HCT116 (cell line): ENCODE measurements around the gene KCNH5. TPM values are rescaled to one million over a fixed set of nuclear protein-coding genes. Genes with fewer than 3 reads are reported as not detected.

Experiments
- ATAC-seq: fragments of 200-7000 bp; cut with Tn5 transposase; 2 replicates; pipeline ENCODE4 v1.9.1; 2020; ENCODE audit warnings: mild to moderate bottlenecking, moderate library complexity
- BruUV-seq: library from RNA; stranded (reverse); fragments of 400-500 nt; replicated peaks from 2 replicates; lab custom pipeline; 2021; lab: Mats Ljungman, UMichigan
- CTCF ChIA-PET: fragments of 300-600 bp; sonication (Branson Sonifier 250); formaldehyde crosslinking; loops from one replicate; lab custom pipeline; 2021; ENCODE audit warnings: antibody characterized with exemption; lab: Charles Lee
- POLR2A ChIA-PET: fragments of 300-600, 350-600 bp; sonication (Branson Sonifier 250); formaldehyde crosslinking; loops from one replicate; lab custom pipeline; 2021; ENCODE audit warnings: antibody characterized with exemption; lab: Charles Lee
- RAD21 ChIA-PET, 2 experiments: fragments of 300-600 bp; sonication (Branson Sonifier 250); formaldehyde crosslinking; loops; one replicate each; lab custom pipeline; 2023; ENCODE audit warnings: low total read pairs in 2 of 2; ENCODE audit not compliant: uncharacterized antibody in 2 of 2, unreplicated experiment in 2 of 2, low non-redundant PET in 1 of 2; lab: Charles Lee
- DNase-seq: peaks from one replicate; pipeline ENCODE4 v3.0.0-alpha.2; 2010; ENCODE audit warnings: low read depth, low spot score
- H2AFZ ChIP-seq: fragments of 200-600 bp; shearing (Covaris generic), sonication (generic); 2 replicates; pipeline ENCODE4 v1.6.1; 2017; ENCODE audit warnings: low read depth, mixed run types, mixed read lengths, antibody characterized with exemption, low read length; ENCODE audit not compliant: poor library complexity, severe bottlenecking
- H3K27ac ChIP-seq: 2 replicates; pipeline ENCODE4 v1.5.1; 2012; ENCODE audit warnings: low read depth, low read length
- H3K27me3 ChIP-seq: fragments of 200-600 bp; sonication (generic); 2 replicates; pipeline ENCODE4 v1.6.1; 2016; ENCODE audit warnings: mixed run types, low read length, mixed read lengths; ENCODE audit not compliant: insufficient read depth
- H3K36me3 ChIP-seq, 2 experiments: fragments of 200-500 bp in 1 of 2; fragments of 200-600 bp in 1 of 2; sonication (Bioruptor generic) in 1 of 2; sonication (generic) in 1 of 2; 2 replicates each; pipeline versions ENCODE4 v1.5.1 to v1.6.1; 2014 to 2016; ENCODE audit warnings: low read length in 2 of 2, inconsistent platforms in 1 of 2, mixed read lengths in 1 of 2, mixed run types in 1 of 2; ENCODE audit not compliant: insufficient read depth in 2 of 2, control insufficient read depth in 1 of 2
- H3K4me1 ChIP-seq, 2 experiments: fragments of 200-600 bp in 1 of 2; sonication (generic) in 1 of 2; 2 replicates each; pipeline versions ENCODE4 v1.5.1 to v1.6.1; 2012 to 2017; ENCODE audit warnings: low read length in 2 of 2, inconsistent platforms in 1 of 2, mild to moderate bottlenecking in 1 of 2, mixed read lengths in 1 of 2, mixed run types in 1 of 2, moderate library complexity in 1 of 2; ENCODE audit not compliant: insufficient read depth in 2 of 2, control insufficient read depth in 1 of 2
- H3K4me2 ChIP-seq: fragments of 200-600 bp; sonication (generic); 2 replicates; pipeline ENCODE4 v1.6.1; 2017; ENCODE audit warnings: mixed run types, low read length, mixed read lengths
- H3K4me3 ChIP-seq, 2 experiments: fragments of 200-600 bp in 1 of 2; sonication (generic) in 1 of 2; replicated peaks in 1 of 2; 2 replicates each; pipeline ENCODE4 v1.5.1; 2011 to 2016; ENCODE audit warnings: low read length in 2 of 2, control low read depth in 1 of 2, low read depth in 1 of 2, mild to moderate bottlenecking in 1 of 2, mixed read lengths in 1 of 2, mixed run types in 1 of 2
- H3K79me2 ChIP-seq: fragments of 200-600 bp; sonication (generic); 2 replicates; pipeline ENCODE4 v1.6.1; 2017; ENCODE audit warnings: mild to moderate bottlenecking, mixed run types, low read length, moderate library complexity, mixed read lengths; ENCODE audit not compliant: insufficient read depth
- H3K9ac ChIP-seq: fragments of 200-600 bp; sonication (generic); 2 replicates; pipeline ENCODE4 v1.6.1; 2016; ENCODE audit warnings: low read length, mixed read lengths
- H3K9me2 ChIP-seq: fragments of 200-600 bp; sonication (generic), shearing (Covaris generic); 2 replicates; pipeline ENCODE4 v1.6.1; 2017; ENCODE audit warnings: mixed run types, mild to moderate bottlenecking, moderate library complexity; ENCODE audit not compliant: insufficient read depth
- H3K9me3 ChIP-seq, 2 experiments: fragments of 200-500 bp in 1 of 2; fragments of 200-600 bp in 1 of 2; sonication (Bioruptor generic) in 1 of 2; sonication (generic) in 1 of 2; 2 replicates each; pipeline ENCODE4 v1.6.1; 2014 to 2017; ENCODE audit warnings: low read length in 2 of 2, mixed read lengths in 2 of 2, inconsistent platforms in 1 of 2, low read depth in 1 of 2, mild to moderate bottlenecking in 1 of 2, mixed run types in 1 of 2, moderate library complexity in 1 of 2; ENCODE audit not compliant: control insufficient read depth in 1 of 2, insufficient read depth in 1 of 2
- H4K20me1 ChIP-seq: fragments of 200-600 bp; sonication (generic), shearing (Covaris generic); 2 replicates; pipeline ENCODE4 v1.6.1; 2017; ENCODE audit warnings: mixed run types, mild to moderate bottlenecking, moderate library complexity; ENCODE audit not compliant: insufficient read depth
- EZH2 ChIP-seq: fragments of 200-600 bp; sonication (generic); IDR thresholded peaks from 2 replicates; pipeline ENCODE4 v1.6.1; 2017; ENCODE audit warnings: antibody characterized with exemption, mixed run types
- EZH2phosphoT487 ChIP-seq: fragments of 200-600 bp; IDR thresholded peaks from 2 replicates; pipeline ENCODE4 v1.6.1; 2018; ENCODE audit warnings: antibody characterized with exemption, borderline replicate concordance
- FOSL1 ChIP-seq: IDR thresholded peaks from 2 replicates; pipeline ENCODE4 v1.6.1; 2012; ENCODE audit warnings: low read depth
- JUND ChIP-seq: IDR thresholded peaks from 2 replicates; pipeline ENCODE4 v1.6.1; 2012
- POLR2A ChIP-seq: IDR thresholded peaks from 2 replicates; pipeline ENCODE4 v1.7.0; 2011; ENCODE audit warnings: borderline replicate concordance; ENCODE audit not compliant: insufficient read depth, insufficient read length; ENCODE audit errors: extremely low read depth
- SP1 ChIP-seq: IDR thresholded peaks from 2 replicates; pipeline ENCODE4 v1.6.1; 2012; ENCODE audit warnings: low read depth
- YY1 ChIP-seq: IDR thresholded peaks from 2 replicates; pipeline ENCODE4 v1.6.1; 2011; ENCODE audit warnings: low read length, low read depth, moderate library complexity, mild to moderate bottlenecking; ENCODE audit not compliant: insufficient replicate concordance; ENCODE audit errors: extremely low read depth
- ZFX ChIP-seq: fragments of 450-650 bp; IDR thresholded peaks from 2 replicates; pipeline ENCODE4 v1.6.1; 2017
- intact Hi-C: fragments of 100-400 bp; cut with micrococcal nuclease; formaldehyde crosslinking; loops from 2 replicates; pipeline ENCODE4 v1.10.0; 2022
- total RNA-seq: library from RNA; stranded (reverse); gene quantifications from one replicate; pipeline ENCODE4 v1.2.1, GENCODE V29; 2021; ENCODE audit not compliant: unreplicated experiment
- TF ChIP-seq, protein P1 (sequence below): IDR thresholded peaks from 2 replicates; pipeline ENCODE4 v1.6.1; 2012; ENCODE audit warnings: low read depth
- TF ChIP-seq, protein P2 (sequence below), 3 experiments: fragments of 200-600 bp in 1 of 3; sonication (generic) in 1 of 3; IDR thresholded peaks in 2 of 3; conservative IDR thresholded peaks in 1 of 3; 2 replicates each; pipeline ENCODE4 v1.5.1; 2012 to 2017; ENCODE audit warnings: low read depth in 2 of 3, low read length in 2 of 3, antibody characterized with exemption in 1 of 3, borderline replicate concordance in 1 of 3, control low read depth in 1 of 3, mild to moderate bottlenecking in 1 of 3, mixed read lengths in 1 of 3, mixed run types in 1 of 3, moderate library complexity in 1 of 3; ENCODE audit not compliant: insufficient read depth in 1 of 3
- TF ChIP-seq, protein P3 (sequence below): IDR thresholded peaks from 2 replicates; pipeline ENCODE4 v1.6.1; 2011; ENCODE audit warnings: mild to moderate bottlenecking, low read length, moderate library complexity; ENCODE audit not compliant: insufficient replicate concordance; ENCODE audit errors: extremely low read depth
- TF ChIP-seq, protein P4 (sequence below): IDR thresholded peaks from 2 replicates; pipeline ENCODE4 v1.6.1; 2012
- TF ChIP-seq, protein P5 (sequence below): IDR thresholded peaks from 2 replicates; pipeline ENCODE4 v1.6.1; 2012

Gene KCNH5
- total RNA-seq, 1 experiment from 2014 or later = not detected

DNA sequence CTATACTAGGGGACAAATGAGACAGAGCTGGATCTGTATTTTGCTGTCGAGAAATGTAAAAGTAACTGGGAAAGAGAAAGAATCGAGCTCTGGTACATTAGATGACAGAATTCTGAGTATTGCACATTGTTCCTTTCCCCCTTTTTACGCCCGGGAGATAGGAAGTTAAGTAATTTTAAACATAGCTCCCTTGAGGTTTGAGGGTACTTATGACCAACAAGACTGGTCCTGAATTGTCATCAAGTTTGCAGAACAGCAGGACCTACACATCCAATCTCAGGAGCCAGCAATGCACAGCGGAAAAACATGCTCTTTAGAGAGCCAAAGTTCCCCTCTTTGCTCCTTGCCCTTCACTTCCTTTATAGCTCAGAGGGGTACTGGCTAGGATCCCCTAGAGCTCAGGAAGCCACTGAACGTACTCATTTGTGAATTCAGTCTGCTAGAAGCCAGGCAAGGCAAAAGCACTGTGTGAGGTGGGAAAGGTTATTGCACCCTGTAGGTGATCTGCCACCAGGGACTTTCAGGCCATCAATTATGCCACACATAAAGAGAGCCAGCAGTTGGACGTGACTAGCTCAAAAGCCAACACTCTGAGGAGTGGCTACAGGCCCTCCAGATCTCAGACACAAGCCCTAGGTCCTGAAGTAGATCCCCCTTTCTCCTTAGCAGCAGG, 333.8 kb downstream of the KCNH5 start:
- H3K9ac ChIP-seq = no peak overlapping the region
- no peaks in the 10 kb centered on the region for H4K20me1 ChIP-seq
- peaks cover 0 to 3% of the 10 kb centered on the region in 2 experiments; a peak in 2 of 4 replicates for H3K9me3 ChIP-seq
- intact Hi-C loops = no loop called here
- ChIA-PET POLR2A (no interaction called here), CTCF (no interaction called here), RAD21 (no interaction called here)
- H3K9me2 ChIP-seq = no peaks in the 10 kb centered on the region
- no peak overlapping the region for H2AFZ ChIP-seq
- DNase-seq = no peak
- H3K4me1 ChIP-seq = no peaks in the 10 kb centered on the region
- H3K27me3 ChIP-seq = no peaks in the 10 kb centered on the region
- no peak overlapping the region for H3K4me2 ChIP-seq
- BruUV-seq = no TSS peak
- H3K79me2 ChIP-seq = no peaks in the 10 kb centered on the region
- no peaks in the 10 kb centered on the region for H3K36me3 ChIP-seq
- no peak overlapping the region for H3K27ac ChIP-seq
- TF ChIP-seq YY1 (no peak), JUND (no peak), ZFX (no peak), EZH2 (no peak), SP1 (no peak), FOSL1 (no peak), POLR2A (no peak), EZH2phosphoT487 (no peak)
- TF ChIP-seq, protein P1, sequence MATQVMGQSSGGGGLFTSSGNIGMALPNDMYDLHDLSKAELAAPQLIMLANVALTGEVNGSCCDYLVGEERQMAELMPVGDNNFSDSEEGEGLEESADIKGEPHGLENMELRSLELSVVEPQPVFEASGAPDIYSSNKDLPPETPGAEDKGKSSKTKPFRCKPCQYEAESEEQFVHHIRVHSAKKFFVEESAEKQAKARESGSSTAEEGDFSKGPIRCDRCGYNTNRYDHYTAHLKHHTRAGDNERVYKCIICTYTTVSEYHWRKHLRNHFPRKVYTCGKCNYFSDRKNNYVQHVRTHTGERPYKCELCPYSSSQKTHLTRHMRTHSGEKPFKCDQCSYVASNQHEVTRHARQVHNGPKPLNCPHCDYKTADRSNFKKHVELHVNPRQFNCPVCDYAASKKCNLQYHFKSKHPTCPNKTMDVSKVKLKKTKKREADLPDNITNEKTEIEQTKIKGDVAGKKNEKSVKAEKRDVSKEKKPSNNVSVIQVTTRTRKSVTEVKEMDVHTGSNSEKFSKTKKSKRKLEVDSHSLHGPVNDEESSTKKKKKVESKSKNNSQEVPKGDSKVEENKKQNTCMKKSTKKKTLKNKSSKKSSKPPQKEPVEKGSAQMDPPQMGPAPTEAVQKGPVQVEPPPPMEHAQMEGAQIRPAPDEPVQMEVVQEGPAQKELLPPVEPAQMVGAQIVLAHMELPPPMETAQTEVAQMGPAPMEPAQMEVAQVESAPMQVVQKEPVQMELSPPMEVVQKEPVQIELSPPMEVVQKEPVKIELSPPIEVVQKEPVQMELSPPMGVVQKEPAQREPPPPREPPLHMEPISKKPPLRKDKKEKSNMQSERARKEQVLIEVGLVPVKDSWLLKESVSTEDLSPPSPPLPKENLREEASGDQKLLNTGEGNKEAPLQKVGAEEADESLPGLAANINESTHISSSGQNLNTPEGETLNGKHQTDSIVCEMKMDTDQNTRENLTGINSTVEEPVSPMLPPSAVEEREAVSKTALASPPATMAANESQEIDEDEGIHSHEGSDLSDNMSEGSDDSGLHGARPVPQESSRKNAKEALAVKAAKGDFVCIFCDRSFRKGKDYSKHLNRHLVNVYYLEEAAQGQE = no peak
- TF ChIP-seq, protein P2, sequence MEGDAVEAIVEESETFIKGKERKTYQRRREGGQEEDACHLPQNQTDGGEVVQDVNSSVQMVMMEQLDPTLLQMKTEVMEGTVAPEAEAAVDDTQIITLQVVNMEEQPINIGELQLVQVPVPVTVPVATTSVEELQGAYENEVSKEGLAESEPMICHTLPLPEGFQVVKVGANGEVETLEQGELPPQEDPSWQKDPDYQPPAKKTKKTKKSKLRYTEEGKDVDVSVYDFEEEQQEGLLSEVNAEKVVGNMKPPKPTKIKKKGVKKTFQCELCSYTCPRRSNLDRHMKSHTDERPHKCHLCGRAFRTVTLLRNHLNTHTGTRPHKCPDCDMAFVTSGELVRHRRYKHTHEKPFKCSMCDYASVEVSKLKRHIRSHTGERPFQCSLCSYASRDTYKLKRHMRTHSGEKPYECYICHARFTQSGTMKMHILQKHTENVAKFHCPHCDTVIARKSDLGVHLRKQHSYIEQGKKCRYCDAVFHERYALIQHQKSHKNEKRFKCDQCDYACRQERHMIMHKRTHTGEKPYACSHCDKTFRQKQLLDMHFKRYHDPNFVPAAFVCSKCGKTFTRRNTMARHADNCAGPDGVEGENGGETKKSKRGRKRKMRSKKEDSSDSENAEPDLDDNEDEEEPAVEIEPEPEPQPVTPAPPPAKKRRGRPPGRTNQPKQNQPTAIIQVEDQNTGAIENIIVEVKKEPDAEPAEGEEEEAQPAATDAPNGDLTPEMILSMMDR (IDR thresholded peaks at IDR 0.05 in 2 of 3, conservative IDR thresholded peaks at IDR 0.05 in 1 of 3; ENCODE audit: borderline replicate concordance in 1 of 3, insufficient read depth in 1 of 3, low read depth in 2 of 3, low read length in 2 of 3) = no peak
- TF ChIP-seq, protein P3, sequence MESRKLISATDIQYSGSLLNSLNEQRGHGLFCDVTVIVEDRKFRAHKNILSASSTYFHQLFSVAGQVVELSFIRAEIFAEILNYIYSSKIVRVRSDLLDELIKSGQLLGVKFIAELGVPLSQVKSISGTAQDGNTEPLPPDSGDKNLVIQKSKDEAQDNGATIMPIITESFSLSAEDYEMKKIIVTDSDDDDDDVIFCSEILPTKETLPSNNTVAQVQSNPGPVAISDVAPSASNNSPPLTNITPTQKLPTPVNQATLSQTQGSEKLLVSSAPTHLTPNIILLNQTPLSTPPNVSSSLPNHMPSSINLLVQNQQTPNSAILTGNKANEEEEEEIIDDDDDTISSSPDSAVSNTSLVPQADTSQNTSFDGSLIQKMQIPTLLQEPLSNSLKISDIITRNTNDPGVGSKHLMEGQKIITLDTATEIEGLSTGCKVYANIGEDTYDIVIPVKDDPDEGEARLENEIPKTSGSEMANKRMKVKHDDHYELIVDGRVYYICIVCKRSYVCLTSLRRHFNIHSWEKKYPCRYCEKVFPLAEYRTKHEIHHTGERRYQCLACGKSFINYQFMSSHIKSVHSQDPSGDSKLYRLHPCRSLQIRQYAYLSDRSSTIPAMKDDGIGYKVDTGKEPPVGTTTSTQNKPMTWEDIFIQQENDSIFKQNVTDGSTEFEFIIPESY = no peak
- TF ChIP-seq, protein P4, sequence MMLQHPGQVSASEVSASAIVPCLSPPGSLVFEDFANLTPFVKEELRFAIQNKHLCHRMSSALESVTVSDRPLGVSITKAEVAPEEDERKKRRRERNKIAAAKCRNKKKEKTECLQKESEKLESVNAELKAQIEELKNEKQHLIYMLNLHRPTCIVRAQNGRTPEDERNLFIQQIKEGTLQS = no peak
- TF ChIP-seq, protein P5, sequence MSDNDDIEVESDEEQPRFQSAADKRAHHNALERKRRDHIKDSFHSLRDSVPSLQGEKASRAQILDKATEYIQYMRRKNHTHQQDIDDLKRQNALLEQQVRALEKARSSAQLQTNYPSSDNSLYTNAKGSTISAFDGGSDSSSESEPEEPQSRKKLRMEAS = no peak
- TF ChIP-seq, all 23 proteins: peak for 0
- ATAC-seq = no peak
- H3K4me3 ChIP-seq = no peak overlapping the region
